ENCODE data around the gene KRT75. TPM values are rescaled to one million over a fixed set of nuclear protein-coding genes. Genes with fewer than 3 reads are reported as not detected.

KRT75 gene
- total RNA-seq, 1 donor from 2014 or later = not detected

GRCh38 chr12:52438305-52439301 lies 4.4 kb upstream of the KRT75 start:
- no peaks in the 10 kb centered on the region for H3K36me3 Mint-ChIP-seq (ENCODE audit: unreplicated experiment)
- no peak overlapping the region for H3K27ac Mint-ChIP-seq (ENCODE audit: unreplicated experiment)
- H3K9me3 Mint-ChIP-seq (ENCODE audit: unreplicated experiment) = peaks cover 4% of the 10 kb centered on the region
- no peak for DNase-seq
- H3K27me3 Mint-ChIP-seq (ENCODE audit: unreplicated experiment) = no peaks in the 10 kb centered on the region
- H3K4me3 Mint-ChIP-seq (ENCODE audit: unreplicated experiment) = no peak overlapping the region
- no peak for TF ChIP-seq CTCF (IDR thresholded peaks at IDR 0.05; ENCODE audit: partially characterized antibody, unreplicated experiment)
- peaks cover 8% of the 10 kb centered on the region for H3K4me1 Mint-ChIP-seq (ENCODE audit: low read depth, unreplicated experiment)

- H3K4me1 Mint-ChIP-seq (ENCODE audit: low read depth, unreplicated experiment) = peaks cover 8% of the 10 kb centered on the region
- DNase-seq = no peak
Observed at GRCh38 chr12:52437508-52437907, 3.3 kb upstream of the KRT75 start.

GRCh38 chr12:52436828-52437474 lies 2.8 kb upstream of the KRT75 start:
- DNase-seq = no peak
- no peak overlapping the region for H3K4me3 Mint-ChIP-seq (ENCODE audit: unreplicated experiment)
- TF ChIP-seq CTCF (IDR thresholded peaks at IDR 0.05; ENCODE audit: partially characterized antibody, unreplicated experiment) = no peak
- H3K27ac Mint-ChIP-seq (ENCODE audit: unreplicated experiment) = no peak overlapping the region
- peaks cover 7% of the 10 kb centered on the region for H3K9me3 Mint-ChIP-seq (ENCODE audit: unreplicated experiment)
- H3K4me1 Mint-ChIP-seq (ENCODE audit: low read depth, unreplicated experiment) = peaks cover 7% of the 10 kb centered on the region
- H3K27me3 Mint-ChIP-seq (ENCODE audit: unreplicated experiment) = peaks cover 7% of the 10 kb centered on the region
- H3K36me3 Mint-ChIP-seq (ENCODE audit: unreplicated experiment) = no peaks in the 10 kb centered on the region

More at GRCh38 chr12:52437508-52437907, 3.3 kb upstream of the KRT75 start:
- peaks cover 6% of the 10 kb centered on the region for H3K27me3 Mint-ChIP-seq (ENCODE audit: unreplicated experiment)
- no peak for TF ChIP-seq CTCF (IDR thresholded peaks at IDR 0.05; ENCODE audit: partially characterized antibody, unreplicated experiment)
- H3K9me3 Mint-ChIP-seq (ENCODE audit: unreplicated experiment) = peaks cover 7% of the 10 kb centered on the region
- no peak overlapping the region for H3K4me3 Mint-ChIP-seq (ENCODE audit: unreplicated experiment)
- H3K27ac Mint-ChIP-seq (ENCODE audit: unreplicated experiment) = no peak overlapping the region
- no peaks in the 10 kb centered on the region for H3K36me3 Mint-ChIP-seq (ENCODE audit: unreplicated experiment)

- no peaks in the 10 kb centered on the region for H3K36me3 Mint-ChIP-seq (ENCODE audit: unreplicated experiment)
- peaks cover 7% of the 10 kb centered on the region for H3K4me1 Mint-ChIP-seq (ENCODE audit: low read depth, unreplicated experiment)
- DNase-seq = no peak
- TF ChIP-seq CTCF (IDR thresholded peaks at IDR 0.05; ENCODE audit: partially characterized antibody, unreplicated experiment) = no peak
- no peak overlapping the region for H3K4me3 Mint-ChIP-seq (ENCODE audit: unreplicated experiment)
- H3K9me3 Mint-ChIP-seq (ENCODE audit: unreplicated experiment) = peaks cover 7% of the 10 kb centered on the region
- no peak overlapping the region for H3K27ac Mint-ChIP-seq (ENCODE audit: unreplicated experiment)
- peaks cover 7% of the 10 kb centered on the region for H3K27me3 Mint-ChIP-seq (ENCODE audit: unreplicated experiment)
Observed at GRCh38 chr12:52436000-52436827, 2.0 kb upstream of the KRT75 start.

Measured in glutamatergic neuron (in vitro differentiated cells).